Sigmoid colon (tissue), 4 donors: Measurements from ENCODE around the gene NR2F1.

Experiments used
- CTCF ChIP-seq, 4 experiments: fragments of 450-650 bp in 3 of 4; fragments of 200-600 bp in 1 of 4; IDR thresholded peaks; one replicate each; pipeline ENCODE4 v1.5.1; 2016 to 2019; ENCODE audit warnings: antibody characterized with exemption in 4 of 4, mild to moderate bottlenecking in 3 of 4, moderate library complexity in 2 of 4
- EP300 ChIP-seq, 4 donors: sonication (generic); formaldehyde crosslinking; IDR thresholded peaks; one replicate each; pipeline ENCODE4 v1.6.1; 2017; ENCODE audit warnings: antibody characterized with exemption in 4 of 4

GRCh38 chr5:93595420-93596147 lies 12.6 kb downstream of the NR2F1 start:
- no peak for TF ChIP-seq EP300 (IDR thresholded peaks at IDR 0.05)
- TF ChIP-seq CTCF (IDR thresholded peaks at IDR 0.05), result no peak
